Progenitor cell of endocrine pancreas (in vitro differentiated cells): ENCODE measurements around the gene PITX2. TPM values are rescaled to one million over a fixed set of nuclear protein-coding genes. Genes with fewer than 3 reads are reported as not detected.

Experiments used
- DNase-seq: peaks from one replicate; pipeline ENCODE4 v3.0.0; 2021; ENCODE audit warnings: low spot score; ENCODE audit not compliant: unreplicated experiment
- H3K27ac Mint-ChIP-seq: 2 replicates; pipeline ENCODE4 v1.8.0; 2021; ENCODE audit warnings: mild to moderate bottlenecking, moderate library complexity, mixed read lengths
- H3K27me3 Mint-ChIP-seq: 2 replicates; pipeline ENCODE4 v1.8.0; 2021; ENCODE audit warnings: mixed read lengths
- H3K36me3 Mint-ChIP-seq: 2 replicates; pipeline ENCODE4 v1.8.0; 2022; ENCODE audit warnings: mixed read lengths; ENCODE audit not compliant: insufficient read depth
- H3K4me1 Mint-ChIP-seq: 2 replicates; pipeline ENCODE4 v1.8.0; 2021; ENCODE audit warnings: low read depth, mixed read lengths
- H3K4me3 Mint-ChIP-seq: 2 replicates; pipeline ENCODE4 v1.8.0; 2021; ENCODE audit warnings: low read depth, mild to moderate bottlenecking, moderate library complexity, mixed read lengths
- H3K9me3 Mint-ChIP-seq: 2 replicates; pipeline ENCODE4 v1.8.0; 2021; ENCODE audit warnings: low read depth, mixed read lengths
- total RNA-seq: library from RNA; stranded (reverse); gene quantifications from 2 replicates; pipeline ENCODE4 v1.2.1, GENCODE V29; 2021
- TF ChIP-seq, protein P1 (sequence below): fragments of 200-600 bp; sonication (generic); IDR thresholded peaks from one replicate; pipeline ENCODE4 v1.5.0; 2021; ENCODE audit warnings: antibody characterized with exemption, mild to moderate bottlenecking; ENCODE audit not compliant: unreplicated experiment

PITX2 gene
- total RNA-seq, 1 donor from 2014 or later, result 5.3 TPM

DNA sequence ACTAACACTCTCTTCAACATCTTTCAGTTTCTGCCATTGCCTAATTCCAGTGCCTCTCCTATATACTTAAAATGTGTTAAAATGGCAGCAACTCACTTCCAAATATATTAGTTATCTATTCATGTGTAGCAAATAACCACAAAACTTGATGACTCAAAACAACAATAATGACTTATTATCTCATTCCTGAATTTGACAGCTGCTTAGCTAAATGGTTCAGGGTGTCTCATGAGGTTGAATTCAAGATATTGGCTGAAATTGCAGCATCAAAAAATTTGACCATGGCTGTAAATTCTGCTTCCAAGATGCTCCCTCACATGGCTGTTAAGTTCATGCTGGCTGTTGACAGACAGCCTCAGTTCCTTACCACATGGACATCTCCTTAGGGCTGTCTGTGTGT, 25.3 kb downstream of the PITX2 start:
- Mint-ChIP-seq H3K4me1 (no peaks in the 10 kb centered on the region), H3K4me3 (no peak overlapping the region), H3K27ac (no peak overlapping the region), H3K36me3 (no peaks in the 10 kb centered on the region), H3K9me3 (peaks cover 15% of the 10 kb centered on the region), H3K27me3 (no peaks in the 10 kb centered on the region)
- TF ChIP-seq, protein P1, sequence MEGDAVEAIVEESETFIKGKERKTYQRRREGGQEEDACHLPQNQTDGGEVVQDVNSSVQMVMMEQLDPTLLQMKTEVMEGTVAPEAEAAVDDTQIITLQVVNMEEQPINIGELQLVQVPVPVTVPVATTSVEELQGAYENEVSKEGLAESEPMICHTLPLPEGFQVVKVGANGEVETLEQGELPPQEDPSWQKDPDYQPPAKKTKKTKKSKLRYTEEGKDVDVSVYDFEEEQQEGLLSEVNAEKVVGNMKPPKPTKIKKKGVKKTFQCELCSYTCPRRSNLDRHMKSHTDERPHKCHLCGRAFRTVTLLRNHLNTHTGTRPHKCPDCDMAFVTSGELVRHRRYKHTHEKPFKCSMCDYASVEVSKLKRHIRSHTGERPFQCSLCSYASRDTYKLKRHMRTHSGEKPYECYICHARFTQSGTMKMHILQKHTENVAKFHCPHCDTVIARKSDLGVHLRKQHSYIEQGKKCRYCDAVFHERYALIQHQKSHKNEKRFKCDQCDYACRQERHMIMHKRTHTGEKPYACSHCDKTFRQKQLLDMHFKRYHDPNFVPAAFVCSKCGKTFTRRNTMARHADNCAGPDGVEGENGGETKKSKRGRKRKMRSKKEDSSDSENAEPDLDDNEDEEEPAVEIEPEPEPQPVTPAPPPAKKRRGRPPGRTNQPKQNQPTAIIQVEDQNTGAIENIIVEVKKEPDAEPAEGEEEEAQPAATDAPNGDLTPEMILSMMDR, result no peak
- no peak for DNase-seq

DNA sequence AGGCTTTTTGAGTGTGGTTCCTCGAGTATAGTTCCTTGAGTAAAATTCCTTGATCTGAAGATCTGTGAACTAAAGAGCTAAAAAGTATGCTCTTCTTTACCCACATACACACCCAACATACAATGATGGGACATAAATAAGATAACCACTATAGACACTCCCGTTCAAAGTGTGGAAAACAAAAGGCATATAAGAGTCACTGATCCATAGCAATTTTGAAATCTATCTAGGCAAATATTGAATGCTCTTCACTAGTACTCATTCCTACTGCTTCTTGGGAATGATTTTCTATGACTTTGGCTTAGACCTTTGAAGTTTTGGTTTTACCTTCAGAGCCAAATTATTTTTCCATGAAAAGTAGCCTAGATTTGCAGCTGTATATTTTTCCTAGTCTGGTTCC, 26.4 kb downstream of the PITX2 start:
- H3K27me3 Mint-ChIP-seq, result no peaks in the 10 kb centered on the region
- no peak for DNase-seq
- TF ChIP-seq, protein P1, result no peak
- no peaks in the 10 kb centered on the region for H3K4me1 Mint-ChIP-seq
- H3K9me3 Mint-ChIP-seq, result peaks cover 15% of the 10 kb centered on the region
- no peak overlapping the region for H3K4me3 Mint-ChIP-seq
- H3K36me3 Mint-ChIP-seq, result no peaks in the 10 kb centered on the region
- no peak overlapping the region for H3K27ac Mint-ChIP-seq

GRCh38 chr4:110595583-110595982, 27.3 kb downstream of the PITX2 start:
- Mint-ChIP-seq H3K27me3 (no peaks in the 10 kb centered on the region), H3K9me3 (peaks cover 15% of the 10 kb centered on the region), H3K4me1 (no peaks in the 10 kb centered on the region), H3K36me3 (no peaks in the 10 kb centered on the region), H3K27ac (no peak overlapping the region), H3K4me3 (no peak overlapping the region)
- DNase-seq, result no peak
- TF ChIP-seq, protein P1, result no peak

GRCh38 chr4:110589297-110589696, 33.6 kb downstream of the PITX2 start:
- Mint-ChIP-seq H3K27ac (no peak overlapping the region), H3K9me3 (no peaks in the 10 kb centered on the region), H3K27me3 (no peaks in the 10 kb centered on the region), H3K4me3 (no peak overlapping the region), H3K36me3 (no peaks in the 10 kb centered on the region), H3K4me1 (no peaks in the 10 kb centered on the region)
- no peak for DNase-seq
- TF ChIP-seq, protein P1, result no peak

DNA sequence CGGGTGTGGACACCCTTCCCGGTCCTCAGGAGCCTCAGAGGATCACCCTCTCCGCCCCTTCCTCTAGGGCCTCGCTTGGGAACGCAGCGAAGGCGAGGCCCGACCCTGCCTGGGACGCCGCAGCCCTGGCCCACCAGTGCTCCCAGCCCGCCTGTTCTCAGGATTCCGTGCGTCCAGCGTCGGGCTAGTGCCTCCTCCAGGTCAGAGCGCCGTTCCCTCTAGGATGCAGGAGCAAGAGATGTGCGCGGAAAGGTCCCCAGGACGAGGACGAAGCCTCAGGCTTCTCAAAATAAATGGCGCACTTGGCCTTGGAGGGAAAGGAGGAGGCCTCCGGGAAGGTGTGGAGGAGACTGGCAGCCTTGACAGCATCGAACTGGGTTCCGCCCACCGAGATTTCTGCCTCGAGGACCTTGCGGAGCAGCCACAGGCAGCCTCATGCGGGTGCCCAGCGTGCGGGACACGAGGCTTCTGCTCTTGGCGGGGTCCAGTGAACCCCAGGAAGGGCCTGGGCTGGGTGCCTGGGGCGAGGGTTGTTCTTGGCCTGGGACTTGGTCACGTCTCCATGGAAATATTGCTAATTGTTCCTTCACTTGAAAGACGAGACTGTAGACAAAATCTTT, 35.1 kb downstream of the PITX2 start:
- Mint-ChIP-seq H3K27me3 (no peaks in the 10 kb centered on the region), H3K4me3 (no peak overlapping the region), H3K4me1 (no peaks in the 10 kb centered on the region), H3K27ac (no peak overlapping the region), H3K9me3 (no peaks in the 10 kb centered on the region), H3K36me3 (no peaks in the 10 kb centered on the region)
- TF ChIP-seq, protein P1, result no peak
- no peak for DNase-seq
